Mucosa of rectum (tissue), 2 donors: ENCODE results near the gene PRKN.

ENCODE experiments used
- H3K27ac ChIP-seq, 2 donors: one replicate each; pipeline ENCODE4 v1.7.0; 2013; ENCODE audit warnings: inconsistent platforms in 2 of 2, low read depth in 2 of 2, low read length in 2 of 2
- H3K27me3 ChIP-seq, 2 donors: one replicate each; pipeline ENCODE4 v1.7.0; 2013; ENCODE audit warnings: low read length in 2 of 2; ENCODE audit not compliant: control insufficient read depth in 2 of 2, insufficient read depth in 2 of 2
- H3K36me3 ChIP-seq, 2 donors: one replicate each; pipeline ENCODE4 v1.7.0; 2013; ENCODE audit warnings: low read length in 2 of 2; ENCODE audit not compliant: control insufficient read depth in 2 of 2, insufficient read depth in 2 of 2
- H3K4me1 ChIP-seq, 2 donors: one replicate each; pipeline ENCODE4 v1.7.0; 2013; ENCODE audit warnings: low read length in 2 of 2, mild to moderate bottlenecking in 1 of 2; ENCODE audit not compliant: control insufficient read depth in 2 of 2, insufficient read depth in 2 of 2
- H3K4me3 ChIP-seq, 2 donors: one replicate each; pipeline ENCODE4 v1.7.0; 2013; ENCODE audit warnings: low read length in 2 of 2
- H3K9ac ChIP-seq, 2 donors: one replicate each; pipeline ENCODE4 v1.7.0; 2013; ENCODE audit warnings: low read length in 2 of 2, low read depth in 1 of 2, mild to moderate bottlenecking in 1 of 2
- H3K9me3 ChIP-seq, 2 donors: one replicate each; pipeline ENCODE4 v1.7.0; 2013; ENCODE audit warnings: low read length in 2 of 2; ENCODE audit not compliant: control insufficient read depth in 2 of 2
- donor health status: healthy.
- donor health status: Normal muscosa, but diverticular disease.

PRKN gene

GRCh38 chr6:161494566-161494965 lies 1233.0 kb downstream of the PRKN start:
- Histone ChIP-seq H3K27ac (no peak overlapping the region), H3K27me3 (no peaks in the 10 kb centered on the region), H3K36me3 (no peaks in the 10 kb centered on the region)

GRCh38 chr6:161493576-161494118 lies 1233.9 kb downstream of the PRKN start:
- no peak overlapping the region for H3K27ac ChIP-seq
- H3K9me3 ChIP-seq = no peaks in the 10 kb centered on the region
- H3K9ac ChIP-seq = no peak overlapping the region
- no peaks in the 10 kb centered on the region for H3K36me3 ChIP-seq
- H3K27me3 ChIP-seq = no peaks in the 10 kb centered on the region
- no peak overlapping the region for H3K4me3 ChIP-seq
- H3K4me1 ChIP-seq = no peaks in the 10 kb centered on the region

More at GRCh38 chr6:161494566-161494965, 1233.0 kb downstream of the PRKN start:
- H3K9ac ChIP-seq = no peak overlapping the region
- H3K4me3 ChIP-seq = no peak overlapping the region
- H3K9me3 ChIP-seq = no peaks in the 10 kb centered on the region
- H3K4me1 ChIP-seq = no peaks in the 10 kb centered on the region

GRCh38 chr6:161489626-161490306 lies 1237.8 kb downstream of the PRKN start:
- no peak overlapping the region for H3K4me3 ChIP-seq
- H3K9me3 ChIP-seq = no peaks in the 10 kb centered on the region
- no peaks in the 10 kb centered on the region for H3K27me3 ChIP-seq
- no peaks in the 10 kb centered on the region for H3K36me3 ChIP-seq
- H3K4me1 ChIP-seq = no peaks in the 10 kb centered on the region
- no peak overlapping the region for H3K27ac ChIP-seq
- no peak overlapping the region for H3K9ac ChIP-seq

GRCh38 chr6:161487694-161488093 lies 1239.9 kb downstream of the PRKN start:
- Histone ChIP-seq H3K9ac (no peak overlapping the region), H3K9me3 (no peaks in the 10 kb centered on the region), H3K36me3 (no peaks in the 10 kb centered on the region), H3K4me1 (no peaks in the 10 kb centered on the region), H3K4me3 (no peak overlapping the region), H3K27me3 (no peaks in the 10 kb centered on the region), H3K27ac (no peak overlapping the region)

GRCh38 chr6:161487217-161487531 lies 1240.4 kb downstream of the PRKN start:
- no peak overlapping the region for H3K9ac ChIP-seq
- H3K9me3 ChIP-seq = no peaks in the 10 kb centered on the region
- no peaks in the 10 kb centered on the region for H3K4me1 ChIP-seq
- no peak overlapping the region for H3K4me3 ChIP-seq
- no peaks in the 10 kb centered on the region for H3K36me3 ChIP-seq
- no peak overlapping the region for H3K27ac ChIP-seq
- no peaks in the 10 kb centered on the region for H3K27me3 ChIP-seq

GRCh38 chr6:161486361-161487216 lies 1241.0 kb downstream of the PRKN start:
- Histone ChIP-seq H3K36me3 (no peaks in the 10 kb centered on the region), H3K9ac (no peak overlapping the region), H3K9me3 (no peaks in the 10 kb centered on the region), H3K4me1 (no peaks in the 10 kb centered on the region), H3K27ac (no peak overlapping the region), H3K4me3 (no peak overlapping the region), H3K27me3 (no peaks in the 10 kb centered on the region)

- Histone ChIP-seq H3K4me1 (no peaks in the 10 kb centered on the region), H3K27me3 (no peaks in the 10 kb centered on the region), H3K9me3 (no peaks in the 10 kb centered on the region), H3K9ac (no peak overlapping the region), H3K4me3 (no peak overlapping the region), H3K27ac (no peak overlapping the region), H3K36me3 (no peaks in the 10 kb centered on the region)
Measured at GRCh38 chr6:161482517-161482858, 1245.1 kb downstream of the PRKN start.

- Histone ChIP-seq H3K27ac (no peak overlapping the region), H3K27me3 (no peaks in the 10 kb centered on the region), H3K9me3 (no peaks in the 10 kb centered on the region), H3K4me1 (no peaks in the 10 kb centered on the region), H3K4me3 (no peak overlapping the region), H3K9ac (no peak overlapping the region), H3K36me3 (no peaks in the 10 kb centered on the region)
Measured at GRCh38 chr6:161481786-161482516, 1245.6 kb downstream of the PRKN start.

GRCh38 chr6:161480421-161481155 lies 1247.0 kb downstream of the PRKN start:
- Histone ChIP-seq H3K27me3 (no peaks in the 10 kb centered on the region), H3K36me3 (no peaks in the 10 kb centered on the region), H3K9me3 (no peaks in the 10 kb centered on the region), H3K4me3 (no peak overlapping the region), H3K27ac (no peak overlapping the region), H3K9ac (no peak overlapping the region), H3K4me1 (no peaks in the 10 kb centered on the region)
